Ishikawa (cell line): ENCODE data around the gene SMPD3.

Source experiments
- CEBPB ChIP-seq: IDR thresholded peaks from 2 replicates; pipeline ENCODE4 v1.6.1; 2012
- CREB1 ChIP-seq: IDR thresholded peaks from 2 replicates; pipeline ENCODE4 v1.6.1; 2012; ENCODE audit warnings: low read depth
- EGR1 ChIP-seq: IDR thresholded peaks from 2 replicates; pipeline ENCODE4 v1.6.1; 2012
- EP300 ChIP-seq: IDR thresholded peaks from 2 replicates; pipeline ENCODE4 v1.6.1; 2012; ENCODE audit warnings: borderline replicate concordance
- FOXM1 ChIP-seq: IDR thresholded peaks from 2 replicates; pipeline ENCODE4 v1.6.1; 2012; ENCODE audit warnings: low read depth, borderline replicate concordance
- NFIC ChIP-seq: IDR thresholded peaks from 2 replicates; pipeline ENCODE4 v1.6.1; 2012
- RAD21 ChIP-seq: IDR thresholded peaks from 2 replicates; pipeline ENCODE4 v1.6.1; 2012; ENCODE audit warnings: low read depth
- REST ChIP-seq: IDR thresholded peaks from 2 replicates; pipeline ENCODE4 v1.6.1; 2012; ENCODE audit warnings: low read depth, mild to moderate bottlenecking
- TAF1 ChIP-seq: IDR thresholded peaks from 2 replicates; pipeline ENCODE4 v1.6.1; 2012; ENCODE audit warnings: low read depth, mild to moderate bottlenecking
- TCF12 ChIP-seq: IDR thresholded peaks from 2 replicates; pipeline ENCODE4 v1.6.1; 2012; ENCODE audit warnings: low read depth
- TEAD4 ChIP-seq: IDR thresholded peaks from 2 replicates; pipeline ENCODE4 v1.6.1; 2012
- USF1 ChIP-seq: IDR thresholded peaks from 2 replicates; pipeline ENCODE4 v1.6.1; 2012
- YY1 ChIP-seq: IDR thresholded peaks from 2 replicates; pipeline ENCODE4 v1.6.1; 2012; ENCODE audit warnings: low read depth
- ZBTB7A ChIP-seq: IDR thresholded peaks from 2 replicates; pipeline ENCODE4 v1.6.1; 2012; ENCODE audit warnings: low read depth
- TF ChIP-seq, protein P1 (sequence below): IDR thresholded peaks from 2 replicates; pipeline ENCODE4 v1.6.1; 2012

Gene SMPD3

GRCh38 chr16:68328860-68329390 is 119.4 kb downstream of the SMPD3 start:
- no peak for TF ChIP-seq EGR1

- TF ChIP-seq TEAD4: no peak
- peak; percentile 36 for TF ChIP-seq NFIC
- no peak for TF ChIP-seq FOXM1
- no peak for TF ChIP-seq ZBTB7A
- TF ChIP-seq, protein P1, sequence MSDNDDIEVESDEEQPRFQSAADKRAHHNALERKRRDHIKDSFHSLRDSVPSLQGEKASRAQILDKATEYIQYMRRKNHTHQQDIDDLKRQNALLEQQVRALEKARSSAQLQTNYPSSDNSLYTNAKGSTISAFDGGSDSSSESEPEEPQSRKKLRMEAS: 0 out of 2 replicates have a peak, but pooled peaks have one; percentile 10
- TF ChIP-seq RAD21: peak; percentile 93
Measured at GRCh38 chr16:68328151-68328859, 120.0 kb downstream of the SMPD3 start.

- TF ChIP-seq CREB1 (no peak), TEAD4 (no peak), RAD21 (no peak), FOXM1 (no peak), TCF12 (no peak), REST (no peak), USF1 (no peak)
Measured at GRCh38 chr16:68324780-68325357, 123.4 kb downstream of the SMPD3 start.

- TF ChIP-seq ZBTB7A (no peak), TEAD4 (no peak), NFIC (no peak), CEBPB (no peak), CREB1 (no peak), TCF12 (no peak)
- TF ChIP-seq, protein P1: no peak
Measured at GRCh38 chr16:68324336-68324735, 124.0 kb downstream of the SMPD3 start.

- TF ChIP-seq FOXM1: no peak
- TF ChIP-seq NFIC: no peak
- TF ChIP-seq TEAD4: no peak
- TF ChIP-seq TAF1: no peak
- no peak for TF ChIP-seq EP300
- TF ChIP-seq YY1: no peak
- no peak for TF ChIP-seq EGR1
- no peak for TF ChIP-seq ZBTB7A
- TF ChIP-seq USF1: no peak
- no peak for TF ChIP-seq RAD21
- TF ChIP-seq TCF12: no peak
- TF ChIP-seq CEBPB: no peak
- TF ChIP-seq, protein P1: no peak
- no peak for TF ChIP-seq REST
- no peak for TF ChIP-seq CREB1
Measured at GRCh38 chr16:68319185-68319908, 129.0 kb downstream of the SMPD3 start.

GRCh38 chr16:68313116-68313515 is 135.2 kb downstream of the SMPD3 start:
- no peak for TF ChIP-seq TCF12
- TF ChIP-seq CREB1: no peak
- no peak for TF ChIP-seq TAF1
- TF ChIP-seq EP300: no peak
